ENCODE data around the gene HIVEP2.

DNA sequence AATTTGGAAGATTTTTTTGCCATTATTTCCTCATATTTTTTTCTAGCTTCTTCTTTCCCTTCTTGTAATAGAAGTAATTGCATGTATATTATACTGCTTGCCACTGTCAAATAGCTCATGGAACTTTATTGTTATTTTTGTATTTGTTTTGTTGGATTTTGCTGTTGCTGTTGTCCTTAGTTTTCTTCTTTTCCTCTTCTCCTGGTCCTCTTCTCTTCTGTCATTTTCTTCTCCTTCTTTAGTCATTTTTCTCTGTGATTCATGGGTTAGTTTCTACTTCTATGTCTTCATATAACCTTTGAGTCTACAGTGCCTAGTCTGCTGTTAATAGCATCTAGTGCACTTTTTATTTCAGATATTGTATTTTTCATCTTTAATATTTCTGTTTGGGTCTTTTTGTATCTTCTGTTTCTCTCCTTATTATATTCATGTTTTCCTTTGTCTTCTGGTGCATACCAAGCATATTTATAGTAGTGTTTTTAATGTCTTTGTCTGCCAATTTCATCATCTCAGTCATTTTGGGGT is 226.2 kb downstream of the HIVEP2 start:
- TF ChIP-seq, protein P1, sequence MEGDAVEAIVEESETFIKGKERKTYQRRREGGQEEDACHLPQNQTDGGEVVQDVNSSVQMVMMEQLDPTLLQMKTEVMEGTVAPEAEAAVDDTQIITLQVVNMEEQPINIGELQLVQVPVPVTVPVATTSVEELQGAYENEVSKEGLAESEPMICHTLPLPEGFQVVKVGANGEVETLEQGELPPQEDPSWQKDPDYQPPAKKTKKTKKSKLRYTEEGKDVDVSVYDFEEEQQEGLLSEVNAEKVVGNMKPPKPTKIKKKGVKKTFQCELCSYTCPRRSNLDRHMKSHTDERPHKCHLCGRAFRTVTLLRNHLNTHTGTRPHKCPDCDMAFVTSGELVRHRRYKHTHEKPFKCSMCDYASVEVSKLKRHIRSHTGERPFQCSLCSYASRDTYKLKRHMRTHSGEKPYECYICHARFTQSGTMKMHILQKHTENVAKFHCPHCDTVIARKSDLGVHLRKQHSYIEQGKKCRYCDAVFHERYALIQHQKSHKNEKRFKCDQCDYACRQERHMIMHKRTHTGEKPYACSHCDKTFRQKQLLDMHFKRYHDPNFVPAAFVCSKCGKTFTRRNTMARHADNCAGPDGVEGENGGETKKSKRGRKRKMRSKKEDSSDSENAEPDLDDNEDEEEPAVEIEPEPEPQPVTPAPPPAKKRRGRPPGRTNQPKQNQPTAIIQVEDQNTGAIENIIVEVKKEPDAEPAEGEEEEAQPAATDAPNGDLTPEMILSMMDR (conservative IDR thresholded peaks at IDR 0.05 in 1 of 2, IDR thresholded peaks at IDR 0.05 in 1 of 2; ENCODE audit: low read depth in 1 of 2, low read length in 2 of 2): no peak
- no peak for TF ChIP-seq EZH2 (IDR thresholded peaks at IDR 0.05; ENCODE audit: low read length, missing control alignments)

All from fibroblast of lung (primary cell).